Measurements from ENCODE around the gene TRIM2. TPM values are rescaled to one million over a fixed set of nuclear protein-coding genes. Genes with fewer than 3 reads are reported as not detected.

The TRIM2 gene
- total RNA-seq, 1 donor from 2014 or later, result 51.8 TPM

- Mint-ChIP-seq H3K4me1 (ENCODE audit: low read depth, unreplicated experiment) (peaks cover 14% of the 10 kb centered on the region), H3K27ac (ENCODE audit: unreplicated experiment) (no peak overlapping the region), H3K36me3 (ENCODE audit: low read depth, unreplicated experiment) (no peaks in the 10 kb centered on the region), H3K27me3 (ENCODE audit: low read depth, unreplicated experiment) (no peaks in the 10 kb centered on the region), H3K4me3 (ENCODE audit: unreplicated experiment) (no peak overlapping the region), H3K9me3 (ENCODE audit: unreplicated experiment) (no peaks in the 10 kb centered on the region)
- H3K79me2 ChIP-seq (ENCODE audit: insufficient read depth, low read length), result peaks cover 4% of the 10 kb centered on the region
- H4K20me1 ChIP-seq (ENCODE audit: insufficient read depth, low read length), result no peaks in the 10 kb centered on the region
- no peak overlapping the region for H3K9ac ChIP-seq (ENCODE audit: low read length)
- peaks cover 11% of the 10 kb centered on the region for H3K4me1 ChIP-seq (ENCODE audit: insufficient read depth, low read length)
- H3K36me3 ChIP-seq (ENCODE audit: insufficient read depth, low read length), result no peaks in the 10 kb centered on the region
- H3K9me3 ChIP-seq (ENCODE audit: insufficient read depth, low read depth, low read length), result no peaks in the 10 kb centered on the region
- DNase-seq (ENCODE audit: low read depth) (no peak), FAIRE-seq (no peak)
- no peak overlapping the region for H2AFZ ChIP-seq (ENCODE audit: low read depth, low read length)
- H3K4me3 ChIP-seq (ENCODE audit: insufficient read depth, low read depth, low read length), result no peak overlapping the region
- no peaks in the 10 kb centered on the region for H3K27me3 ChIP-seq (ENCODE audit: insufficient read depth, low read length)
- TF ChIP-seq EZH2 (IDR thresholded peaks at IDR 0.05; ENCODE audit: insufficient read depth, low read length), result no peak
- TF ChIP-seq CTCF (IDR thresholded peaks at IDR 0.05; ENCODE audit: insufficient read depth, low read depth, low read length), result no peak
- no peak overlapping the region for H3K4me2 ChIP-seq (ENCODE audit: low read length)
- no peak overlapping the region for H3K27ac ChIP-seq (ENCODE audit: low read depth, low read length)
Measured at GRCh38 chr4:153347117-153347516, 142.9 kb downstream of the TRIM2 start.

- Histone ChIP-seq H3K4me3 (ENCODE audit: insufficient read depth, low read depth, low read length) (no peak overlapping the region), H2AFZ (ENCODE audit: low read depth, low read length) (no peak overlapping the region), H3K27ac (ENCODE audit: low read depth, low read length) (no peak overlapping the region), H3K79me2 (ENCODE audit: insufficient read depth, low read length) (peaks cover 4% of the 10 kb centered on the region), H3K9me3 (ENCODE audit: insufficient read depth, low read depth, low read length) (no peaks in the 10 kb centered on the region), H3K27me3 (ENCODE audit: insufficient read depth, low read length) (no peaks in the 10 kb centered on the region), H3K9ac (ENCODE audit: low read length) (no peak overlapping the region), H4K20me1 (ENCODE audit: insufficient read depth, low read length) (no peaks in the 10 kb centered on the region), H3K4me2 (ENCODE audit: low read length) (peak overlapping the region; percentile 15), H3K36me3 (ENCODE audit: insufficient read depth, low read length) (no peaks in the 10 kb centered on the region), H3K4me1 (ENCODE audit: insufficient read depth, low read length) (peaks cover 10% of the 10 kb centered on the region)
- Mint-ChIP-seq H3K4me1 (ENCODE audit: low read depth, unreplicated experiment) (peaks cover 12% of the 10 kb centered on the region), H3K4me3 (ENCODE audit: unreplicated experiment) (no peak overlapping the region), H3K9me3 (ENCODE audit: unreplicated experiment) (no peaks in the 10 kb centered on the region), H3K27me3 (ENCODE audit: low read depth, unreplicated experiment) (no peaks in the 10 kb centered on the region), H3K27ac (ENCODE audit: unreplicated experiment) (no peak overlapping the region), H3K36me3 (ENCODE audit: low read depth, unreplicated experiment) (no peaks in the 10 kb centered on the region)
- FAIRE-seq, result no peak
- TF ChIP-seq CTCF (IDR thresholded peaks at IDR 0.05; ENCODE audit: insufficient read depth, low read depth, low read length) (no peak), EZH2 (IDR thresholded peaks at IDR 0.05; ENCODE audit: insufficient read depth, low read length) (no peak)
- DNase-seq (ENCODE audit: low read depth), result peak; percentile 67
Measured at GRCh38 chr4:153348006-153348405, 143.8 kb downstream of the TRIM2 start.

- Mint-ChIP-seq H3K4me3 (ENCODE audit: unreplicated experiment) (no peak overlapping the region), H3K4me1 (ENCODE audit: low read depth, unreplicated experiment) (peaks cover 12% of the 10 kb centered on the region), H3K36me3 (ENCODE audit: low read depth, unreplicated experiment) (no peaks in the 10 kb centered on the region), H3K27ac (ENCODE audit: unreplicated experiment) (no peak overlapping the region), H3K27me3 (ENCODE audit: low read depth, unreplicated experiment) (no peaks in the 10 kb centered on the region), H3K9me3 (ENCODE audit: unreplicated experiment) (no peaks in the 10 kb centered on the region)
- no peak overlapping the region for H3K4me2 ChIP-seq (ENCODE audit: low read length)
- TF ChIP-seq CTCF (IDR thresholded peaks at IDR 0.05; ENCODE audit: insufficient read depth, low read depth, low read length), result no peak
- no peak for TF ChIP-seq EZH2 (IDR thresholded peaks at IDR 0.05; ENCODE audit: insufficient read depth, low read length)
- no peak for DNase-seq (ENCODE audit: low read depth)
- H3K79me2 ChIP-seq (ENCODE audit: insufficient read depth, low read length), result peaks cover 4% of the 10 kb centered on the region
- H2AFZ ChIP-seq (ENCODE audit: low read depth, low read length), result no peak overlapping the region
- H3K9ac ChIP-seq (ENCODE audit: low read length), result no peak overlapping the region
- no peak for FAIRE-seq
- no peaks in the 10 kb centered on the region for H4K20me1 ChIP-seq (ENCODE audit: insufficient read depth, low read length)
- H3K27ac ChIP-seq (ENCODE audit: low read depth, low read length), result no peak overlapping the region
- no peaks in the 10 kb centered on the region for H3K27me3 ChIP-seq (ENCODE audit: insufficient read depth, low read length)
- H3K9me3 ChIP-seq (ENCODE audit: insufficient read depth, low read depth, low read length), result no peaks in the 10 kb centered on the region
- no peak overlapping the region for H3K4me3 ChIP-seq (ENCODE audit: insufficient read depth, low read depth, low read length)
- H3K4me1 ChIP-seq (ENCODE audit: insufficient read depth, low read length), result peaks cover 10% of the 10 kb centered on the region
- no peaks in the 10 kb centered on the region for H3K36me3 ChIP-seq (ENCODE audit: insufficient read depth, low read length)
Measured at GRCh38 chr4:153349206-153349805, 145.1 kb downstream of the TRIM2 start.

All from astrocyte (in vitro differentiated cells and primary cell).